NCI-H1092 (cell line): ENCODE results near the gene NTS.

Experiments used
- DNase-seq: peaks from one replicate; lab custom pipeline; 2025; lab: John Stamatoyannopoulos, UW

The NTS gene

DNA sequence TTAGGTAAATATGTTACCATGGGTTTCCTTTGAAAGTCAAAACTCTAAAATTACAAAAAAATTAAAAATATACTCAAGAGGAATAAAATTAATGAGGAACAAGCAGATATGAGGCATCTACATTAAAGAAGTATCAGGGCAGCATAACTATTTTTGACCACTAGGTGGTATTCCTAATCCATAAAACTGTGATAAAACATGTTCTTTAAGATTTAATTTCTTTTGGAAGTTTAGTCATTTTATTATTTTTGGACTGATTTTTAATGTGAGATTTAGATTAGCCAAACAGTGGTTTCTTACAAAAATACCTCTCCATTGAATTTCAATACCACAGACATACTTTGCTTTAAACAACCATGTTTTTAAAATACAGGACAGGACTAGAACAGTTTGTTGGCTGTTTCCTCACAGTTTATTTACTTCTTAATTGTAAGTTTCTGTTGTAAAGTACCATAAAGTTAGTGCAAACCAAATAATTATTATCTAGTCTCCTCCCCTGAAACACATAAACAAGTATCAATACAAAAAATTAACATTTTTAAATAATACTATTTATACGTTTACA lies 49.8 kb downstream of the NTS start:
- DNase-seq = no peak

GRCh38 chr12:85927166-85927565 lies 53.1 kb downstream of the NTS start:
- no peak for DNase-seq
